GM12875 (cell line): ENCODE results near the gene BAIAP2.

Experiments
- H3K4me3 ChIP-seq: one replicate; pipeline ENCODE4 v1.5.1; 2011; ENCODE audit warnings: low read depth, low read length, control low read depth
- TF ChIP-seq, protein P1 (sequence below): IDR thresholded peaks from 2 replicates; pipeline ENCODE4 v1.5.1; 2011; ENCODE audit warnings: low read depth, mild to moderate bottlenecking, control low read depth, inconsistent platforms, low read length, moderate library complexity, borderline replicate concordance; ENCODE audit not compliant: insufficient read depth

BAIAP2 gene

DNA sequence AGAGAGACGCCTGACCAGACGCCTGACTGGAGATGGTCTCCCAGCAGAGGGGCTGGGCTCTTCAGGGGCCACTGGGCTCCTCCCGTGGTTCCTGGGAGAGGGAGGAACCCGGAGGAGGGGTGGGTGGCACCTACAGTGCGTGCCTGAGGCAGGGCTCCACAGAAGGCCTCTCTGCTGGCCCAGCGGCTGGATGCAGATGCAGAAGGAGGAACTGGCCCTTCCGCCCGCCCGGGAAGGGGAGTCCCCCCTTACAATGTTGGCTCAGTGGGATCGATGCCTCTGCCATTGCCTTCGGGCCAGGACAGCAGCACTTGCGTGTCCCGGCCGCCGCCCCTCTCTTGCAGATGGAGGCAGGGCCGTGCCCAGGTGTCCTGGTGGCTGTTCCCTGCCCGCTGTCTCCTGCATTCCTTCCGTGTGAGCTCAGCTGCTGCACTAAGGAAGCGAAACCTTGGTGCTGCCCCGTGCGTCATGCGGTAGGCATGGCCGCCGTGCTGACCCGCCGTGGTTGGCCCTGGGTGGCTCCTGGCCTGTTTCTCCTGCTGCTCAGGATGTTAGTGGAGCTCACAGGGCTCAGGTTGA, 15.1 kb downstream of the BAIAP2 start:
- no peak overlapping the region for H3K4me3 ChIP-seq
- TF ChIP-seq, protein P1, sequence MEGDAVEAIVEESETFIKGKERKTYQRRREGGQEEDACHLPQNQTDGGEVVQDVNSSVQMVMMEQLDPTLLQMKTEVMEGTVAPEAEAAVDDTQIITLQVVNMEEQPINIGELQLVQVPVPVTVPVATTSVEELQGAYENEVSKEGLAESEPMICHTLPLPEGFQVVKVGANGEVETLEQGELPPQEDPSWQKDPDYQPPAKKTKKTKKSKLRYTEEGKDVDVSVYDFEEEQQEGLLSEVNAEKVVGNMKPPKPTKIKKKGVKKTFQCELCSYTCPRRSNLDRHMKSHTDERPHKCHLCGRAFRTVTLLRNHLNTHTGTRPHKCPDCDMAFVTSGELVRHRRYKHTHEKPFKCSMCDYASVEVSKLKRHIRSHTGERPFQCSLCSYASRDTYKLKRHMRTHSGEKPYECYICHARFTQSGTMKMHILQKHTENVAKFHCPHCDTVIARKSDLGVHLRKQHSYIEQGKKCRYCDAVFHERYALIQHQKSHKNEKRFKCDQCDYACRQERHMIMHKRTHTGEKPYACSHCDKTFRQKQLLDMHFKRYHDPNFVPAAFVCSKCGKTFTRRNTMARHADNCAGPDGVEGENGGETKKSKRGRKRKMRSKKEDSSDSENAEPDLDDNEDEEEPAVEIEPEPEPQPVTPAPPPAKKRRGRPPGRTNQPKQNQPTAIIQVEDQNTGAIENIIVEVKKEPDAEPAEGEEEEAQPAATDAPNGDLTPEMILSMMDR, result no peak

DNA sequence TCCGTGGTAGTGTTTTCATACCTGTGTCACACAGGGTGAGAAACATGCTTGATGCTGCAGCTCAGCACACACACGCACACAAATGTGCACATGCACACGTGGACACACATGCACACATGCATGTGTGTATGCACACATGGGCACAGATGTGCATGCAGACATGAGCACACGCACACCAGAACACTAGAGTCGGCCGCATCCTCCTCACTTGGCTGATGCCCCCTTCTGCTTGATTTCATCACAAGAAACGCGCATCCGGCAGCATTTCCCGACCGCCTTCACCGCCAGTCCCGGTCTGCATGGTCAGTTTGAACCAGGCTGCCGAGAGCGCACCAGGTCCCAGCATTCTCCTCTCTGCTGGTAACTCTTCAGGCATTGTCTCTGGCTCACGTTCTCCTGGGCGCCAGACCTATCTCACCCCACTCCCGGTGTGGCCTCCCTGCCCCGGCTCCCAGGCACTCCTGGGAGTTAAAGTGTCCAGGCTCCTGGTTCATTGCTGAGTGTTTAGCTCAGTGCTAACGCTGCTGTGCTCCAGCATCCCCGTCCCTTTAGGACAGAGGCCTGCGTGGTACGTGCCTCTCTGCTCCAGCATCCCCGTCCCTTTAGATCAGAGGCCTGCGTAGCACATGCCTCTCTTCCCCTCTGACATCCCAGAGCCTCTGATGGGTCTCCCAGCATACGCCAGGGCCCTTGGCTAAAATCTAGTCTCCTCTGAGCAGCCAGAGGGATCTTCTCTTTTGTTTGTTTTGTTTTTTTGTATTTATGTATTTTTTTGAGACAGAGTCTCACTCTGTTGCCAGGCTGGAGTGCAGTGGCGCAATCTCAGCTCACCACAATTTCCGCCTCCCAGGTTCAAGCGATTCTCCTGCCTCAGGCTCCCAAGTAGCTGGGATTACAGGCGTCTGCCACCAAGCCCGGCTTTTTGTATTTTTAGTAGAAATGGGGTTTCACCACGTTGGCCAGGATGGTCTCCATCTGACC, 16.0 kb downstream of the BAIAP2 start:
- no peak overlapping the region for H3K4me3 ChIP-seq
- TF ChIP-seq, protein P1, result no peak

DNA sequence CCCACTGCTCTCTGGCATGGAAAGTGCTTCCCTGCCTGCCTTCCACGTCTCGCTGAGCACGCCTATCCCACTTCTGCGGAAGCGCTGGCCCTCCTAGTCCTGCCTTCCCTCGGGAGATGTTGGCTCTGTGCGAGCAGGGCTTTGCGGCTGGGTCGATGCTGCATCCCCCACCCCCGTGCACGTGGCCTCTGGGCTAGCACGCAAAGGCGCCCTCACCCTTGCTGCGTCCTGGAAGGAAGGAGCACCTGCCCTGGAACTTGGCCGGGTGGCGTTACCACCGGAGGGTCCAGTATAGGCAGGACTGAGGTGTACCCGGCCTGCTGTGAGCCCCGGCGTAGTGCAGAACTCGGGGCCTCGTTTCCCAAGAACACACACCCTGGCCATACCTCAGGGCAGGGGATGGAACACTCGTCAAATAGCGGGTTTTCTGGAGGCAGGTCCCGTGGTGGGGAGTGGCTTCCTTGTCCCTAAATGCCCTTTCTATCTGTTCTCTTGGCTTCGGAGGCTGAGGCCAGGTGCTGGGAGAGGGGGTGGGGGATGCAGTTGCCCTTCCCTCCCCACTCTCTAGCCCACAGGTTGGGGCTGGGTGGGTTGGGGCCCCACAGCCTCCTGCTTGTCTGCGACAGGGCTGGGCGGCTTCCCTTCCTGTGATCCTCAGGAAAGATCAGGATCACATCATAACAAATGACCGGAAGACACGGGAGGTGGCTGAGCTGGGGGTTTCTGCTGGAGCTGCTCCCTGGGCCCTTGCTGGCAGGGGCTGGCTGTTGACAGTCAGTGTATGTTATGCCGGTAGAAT, 17.4 kb downstream of the BAIAP2 start:
- H3K4me3 ChIP-seq, result no peak overlapping the region
- TF ChIP-seq, protein P1, result no peak

DNA sequence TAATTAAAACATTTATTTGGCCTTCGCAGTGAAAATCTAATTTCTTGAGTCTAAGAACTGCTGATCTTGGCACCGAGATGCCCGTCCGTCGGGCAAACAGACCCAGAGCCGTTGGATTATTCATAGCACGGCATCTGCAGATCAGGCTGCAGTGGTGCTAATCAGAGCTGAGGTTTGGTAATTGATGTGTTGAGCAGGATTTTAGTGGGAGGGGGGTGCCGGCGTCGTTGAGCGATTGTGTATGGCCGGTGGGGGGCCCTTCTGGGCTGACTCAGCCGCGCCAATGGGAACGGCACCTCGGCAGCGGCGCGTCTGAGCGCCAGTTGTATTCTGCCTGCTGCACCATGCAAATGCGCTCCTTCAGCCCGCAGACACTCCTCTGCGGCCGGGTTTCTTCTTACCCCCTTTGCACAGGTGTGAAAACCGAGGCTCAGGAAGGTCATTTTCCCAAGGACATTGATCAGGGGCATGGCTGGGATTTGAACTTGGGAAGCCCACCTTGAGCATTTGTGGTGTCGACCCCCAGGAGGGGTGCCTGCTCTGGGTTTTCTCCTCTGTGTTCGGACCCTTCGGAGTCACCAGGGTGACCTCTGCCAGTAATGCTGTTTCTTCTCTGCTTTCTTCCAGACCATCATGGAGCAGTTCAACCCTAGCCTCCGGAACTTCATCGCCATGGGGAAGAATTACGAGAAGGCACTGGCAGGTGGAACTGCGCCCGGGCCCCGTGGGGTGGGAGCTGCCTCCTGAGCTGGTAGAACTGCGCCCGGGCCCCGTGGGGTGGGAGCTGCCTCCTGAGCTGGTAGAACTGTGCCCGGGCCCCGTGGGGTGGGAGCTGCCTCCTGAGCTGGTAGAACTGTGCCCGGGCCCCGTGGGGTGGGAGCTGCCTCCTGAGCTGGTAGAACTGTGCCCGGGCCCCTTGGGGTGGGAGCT, 18.4 kb downstream of the BAIAP2 start:
- TF ChIP-seq, protein P1, result no peak

DNA sequence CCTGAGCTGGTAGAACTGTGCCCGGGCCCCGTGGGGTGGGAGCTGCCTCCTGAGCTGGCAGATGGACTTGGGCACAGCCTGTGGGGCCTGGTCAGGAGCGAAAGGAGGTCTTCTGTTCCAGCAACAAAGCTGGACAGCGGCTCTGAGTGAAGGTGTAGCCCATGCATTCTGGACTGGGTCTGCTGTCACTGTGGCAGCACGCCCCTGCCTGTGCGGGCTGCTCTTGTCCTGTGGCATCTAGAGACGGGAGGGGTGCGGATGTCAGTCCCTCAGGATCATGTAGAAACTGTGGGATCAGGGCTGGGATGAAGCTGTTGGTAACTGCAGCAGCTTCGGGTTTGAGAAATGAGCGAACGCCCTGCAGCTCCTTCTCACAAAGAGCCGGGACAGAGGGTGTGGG, 19.4 kb downstream of the BAIAP2 start:
- TF ChIP-seq, protein P1, result no peak
- no peak overlapping the region for H3K4me3 ChIP-seq

More for the DNA sequence above, 18.4 kb downstream of the BAIAP2 start:
- H3K4me3 ChIP-seq, result no peak overlapping the region

DNA sequence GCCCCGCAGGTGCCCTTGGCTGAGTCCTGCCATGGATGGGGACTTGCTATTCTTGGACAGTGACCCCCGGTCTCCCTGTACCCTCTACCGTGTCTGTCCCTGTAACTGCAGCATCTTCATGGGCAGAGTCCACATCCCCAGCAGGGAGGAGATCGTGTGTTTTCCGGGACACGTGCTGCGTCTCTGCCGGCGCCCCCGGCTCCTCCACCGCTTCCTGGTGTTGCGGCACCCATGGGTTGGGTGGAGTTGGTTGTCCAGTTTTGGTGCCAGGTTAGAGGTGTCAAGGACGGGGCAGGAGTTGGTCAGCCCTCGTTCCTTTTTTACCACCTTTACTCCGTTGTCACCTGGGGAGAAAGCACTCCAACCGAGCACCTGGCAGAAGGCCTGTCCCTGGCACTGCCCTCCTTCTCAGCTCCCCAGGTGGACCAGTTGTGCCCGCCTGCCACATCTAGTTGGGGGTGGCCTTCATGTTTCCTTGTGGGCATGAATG, 20.0 kb downstream of the BAIAP2 start:
- TF ChIP-seq, protein P1, result no peak
- H3K4me3 ChIP-seq, result no peak overlapping the region
